Measurements from ENCODE around the gene DDRGK1. TPM values are rescaled to one million over a fixed set of nuclear protein-coding genes. Genes with fewer than 3 reads are reported as not detected.

DDRGK1 gene
- total RNA-seq, 1 experiment from 2014 or later = 97.7 TPM

DNA sequence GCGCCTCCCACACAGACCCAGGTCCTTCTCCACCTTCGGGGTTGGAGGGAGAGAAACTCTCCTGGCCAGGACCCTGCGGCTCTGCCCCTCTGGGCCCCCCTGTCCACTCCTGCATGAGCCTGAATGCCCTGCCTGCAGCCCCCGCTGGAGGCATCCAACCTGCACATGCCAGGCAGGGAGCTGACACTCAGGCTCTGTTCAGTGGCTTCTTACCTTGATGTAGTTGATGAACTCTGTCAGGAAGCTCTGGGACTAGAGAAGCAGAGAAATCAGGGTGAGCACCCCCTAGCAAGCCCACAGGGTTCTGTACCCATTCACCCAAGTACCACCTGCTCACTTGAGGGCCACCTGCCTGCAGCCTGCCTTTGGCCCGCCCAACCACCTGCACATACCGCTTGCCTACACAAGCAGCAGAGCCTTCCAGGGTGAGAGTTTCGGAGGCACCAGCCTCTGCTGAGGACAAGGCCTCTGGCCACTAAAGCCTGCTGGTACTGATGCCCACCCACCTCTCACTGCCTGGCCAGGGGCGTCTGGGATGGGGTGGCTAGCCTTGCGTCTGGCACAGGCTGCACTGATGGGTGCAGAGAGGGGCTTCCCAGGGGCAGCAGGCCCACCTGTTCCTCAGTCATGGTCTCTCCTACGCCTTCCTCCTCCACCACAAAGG, 9.7 kb downstream of the DDRGK1 start:
- H3K79me2 ChIP-seq (ENCODE audit: low read length) = no peaks in the 10 kb centered on the region
- no peak overlapping the region for H3K4me2 ChIP-seq (ENCODE audit: low read length)
- CTCF ChIA-PET = no interaction called here
- no peak for ATAC-seq
- no peak overlapping the region for H2AFZ ChIP-seq (ENCODE audit: low read length)
- POLR2A ChIA-PET (ENCODE audit: unreplicated experiment) = no interaction called here
- H3K4me1 ChIP-seq (ENCODE audit: insufficient read depth, low read length) = no peaks in the 10 kb centered on the region
- TF ChIP-seq, protein P1, sequence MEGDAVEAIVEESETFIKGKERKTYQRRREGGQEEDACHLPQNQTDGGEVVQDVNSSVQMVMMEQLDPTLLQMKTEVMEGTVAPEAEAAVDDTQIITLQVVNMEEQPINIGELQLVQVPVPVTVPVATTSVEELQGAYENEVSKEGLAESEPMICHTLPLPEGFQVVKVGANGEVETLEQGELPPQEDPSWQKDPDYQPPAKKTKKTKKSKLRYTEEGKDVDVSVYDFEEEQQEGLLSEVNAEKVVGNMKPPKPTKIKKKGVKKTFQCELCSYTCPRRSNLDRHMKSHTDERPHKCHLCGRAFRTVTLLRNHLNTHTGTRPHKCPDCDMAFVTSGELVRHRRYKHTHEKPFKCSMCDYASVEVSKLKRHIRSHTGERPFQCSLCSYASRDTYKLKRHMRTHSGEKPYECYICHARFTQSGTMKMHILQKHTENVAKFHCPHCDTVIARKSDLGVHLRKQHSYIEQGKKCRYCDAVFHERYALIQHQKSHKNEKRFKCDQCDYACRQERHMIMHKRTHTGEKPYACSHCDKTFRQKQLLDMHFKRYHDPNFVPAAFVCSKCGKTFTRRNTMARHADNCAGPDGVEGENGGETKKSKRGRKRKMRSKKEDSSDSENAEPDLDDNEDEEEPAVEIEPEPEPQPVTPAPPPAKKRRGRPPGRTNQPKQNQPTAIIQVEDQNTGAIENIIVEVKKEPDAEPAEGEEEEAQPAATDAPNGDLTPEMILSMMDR (conservative IDR thresholded peaks at IDR 0.05; ENCODE audit: low read depth, low read length) = no peak
- H3K9ac ChIP-seq (ENCODE audit: low read length) = no peak overlapping the region
- DNase-seq = no peak
- no peaks in the 10 kb centered on the region for H3F3A ChIP-seq (ENCODE audit: low read length, unreplicated experiment)
- H4K20me1 ChIP-seq (ENCODE audit: low read length) = no peaks in the 10 kb centered on the region
- peaks cover 72% of the 10 kb centered on the region for H3K36me3 ChIP-seq (ENCODE audit: low read depth, low read length)
- no peaks in the 10 kb centered on the region for H3K27me3 ChIP-seq (ENCODE audit: low read length)
- H3K9me2 ChIP-seq (replicated peaks; ENCODE audit: low read length) = no peaks in the 10 kb centered on the region
- no peak overlapping the region for H3K4me3 ChIP-seq (ENCODE audit: low read length)
- intact Hi-C loops (cut with micrococcal nuclease) = no loop called here
- BruUV-seq (replicated peaks) = no TSS peak
- H3K9me3 ChIP-seq (ENCODE audit: low read length) = no peaks in the 10 kb centered on the region
- H3K27ac ChIP-seq (ENCODE audit: low read length) = no peak overlapping the region

DNA sequence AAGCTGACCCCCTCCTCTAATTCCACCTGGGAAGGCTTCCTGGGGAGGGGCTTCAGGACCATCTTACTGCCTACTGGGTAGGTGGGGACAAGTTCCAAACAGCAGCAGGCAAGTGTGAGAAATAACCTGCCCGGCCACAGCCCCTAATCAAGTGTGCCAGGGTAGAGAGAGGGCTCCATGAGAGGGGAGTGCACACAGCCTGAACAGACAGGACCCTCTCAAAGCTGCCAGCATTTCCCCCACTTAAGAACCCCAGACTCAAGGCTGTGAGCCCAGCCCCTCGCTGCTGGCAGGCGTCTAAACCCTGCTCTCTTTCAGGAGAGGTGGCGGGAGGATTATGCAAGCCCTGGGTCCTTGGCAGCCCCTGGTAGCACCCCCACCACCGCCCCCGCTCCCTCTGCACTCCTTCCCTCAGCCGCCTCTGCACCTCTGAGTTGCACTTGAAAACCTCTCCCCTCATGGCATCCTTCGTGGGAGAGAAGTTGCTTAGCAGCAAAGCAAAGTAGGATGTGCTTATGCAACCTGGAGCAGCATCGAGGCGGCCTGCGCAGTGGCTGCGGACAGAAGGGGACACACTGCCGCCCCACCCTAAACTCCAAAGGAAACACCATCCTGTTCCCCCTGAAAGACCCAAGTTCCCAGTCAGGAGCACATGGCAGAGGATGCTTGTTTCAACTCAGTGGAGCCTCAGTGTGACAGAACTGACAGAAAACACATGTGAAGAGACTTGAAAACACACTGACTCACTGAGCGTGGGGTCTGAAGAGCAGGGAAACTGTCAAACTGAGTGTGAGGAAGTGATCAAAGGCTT, 10.5 kb downstream of the DDRGK1 start:
- Histone ChIP-seq H3K27me3 (ENCODE audit: low read length) (no peaks in the 10 kb centered on the region), H3K9me3 (ENCODE audit: low read length) (no peaks in the 10 kb centered on the region), H3K27ac (ENCODE audit: low read length) (no peak overlapping the region), H3K4me1 (ENCODE audit: insufficient read depth, low read length) (no peaks in the 10 kb centered on the region), H3K79me2 (ENCODE audit: low read length) (no peaks in the 10 kb centered on the region), H3K36me3 (ENCODE audit: low read depth, low read length) (peaks cover 65% of the 10 kb centered on the region), H3K9me2 (replicated peaks; ENCODE audit: low read length) (no peaks in the 10 kb centered on the region), H3K4me2 (ENCODE audit: low read length) (no peak overlapping the region), H3K4me3 (ENCODE audit: low read length) (no peak overlapping the region), H3F3A (ENCODE audit: low read length, unreplicated experiment) (no peaks in the 10 kb centered on the region), H2AFZ (ENCODE audit: low read length) (no peak overlapping the region), H3K9ac (ENCODE audit: low read length) (no peak overlapping the region), H4K20me1 (ENCODE audit: low read length) (no peaks in the 10 kb centered on the region)
- ATAC-seq = no peak
- TF ChIP-seq EZH2phosphoT487 (IDR thresholded peaks at IDR 0.05; ENCODE audit: borderline replicate concordance, low read length) (no peak), EZH2 (IDR thresholded peaks at IDR 0.05; ENCODE audit: low read length, unreplicated experiment) (no peak)
- TF ChIP-seq, protein P1 (conservative IDR thresholded peaks at IDR 0.05; ENCODE audit: low read depth, low read length) = no peak
- POLR2A ChIA-PET (ENCODE audit: unreplicated experiment) = no interaction called here
- no TSS peak for BruUV-seq (replicated peaks)
- intact Hi-C loops (cut with micrococcal nuclease) = no loop called here
- no peak for DNase-seq
- CTCF ChIA-PET = no interaction called here
